Liver (tissue), 9 donors: ENCODE data around the gene SEMA3G. TPM values are rescaled to one million over a fixed set of nuclear protein-coding genes. Genes with fewer than 3 reads are reported as not detected.

ENCODE experiments used
- DNase-seq: peaks from one replicate; pipeline ENCODE4 v3.0.0-alpha.2; 2017; ENCODE audit warnings: low spot score
- H3K27ac ChIP-seq, 2 donors: one replicate each; pipeline ENCODE4 v1.7.0; 2013; ENCODE audit warnings: inconsistent platforms in 2 of 2, low read length in 2 of 2, control low read depth in 1 of 2, low read depth in 1 of 2, mild to moderate bottlenecking in 1 of 2
- H3K27me3 ChIP-seq, 4 donors: one replicate each; pipeline versions ENCODE4 v1.6.1 to v1.7.0; 2013; ENCODE audit warnings: low read length in 3 of 4, inconsistent platforms in 1 of 4, mild to moderate bottlenecking in 1 of 4, moderate library complexity in 1 of 4; ENCODE audit not compliant: control insufficient read depth in 4 of 4, insufficient read depth in 4 of 4
- H3K36me3 ChIP-seq, 4 donors: one replicate each; pipeline versions ENCODE4 v1.6.1 to v1.7.0; 2013; ENCODE audit warnings: low read length in 3 of 4, mild to moderate bottlenecking in 3 of 4, low read depth in 1 of 4, moderate library complexity in 1 of 4; ENCODE audit not compliant: control insufficient read depth in 4 of 4, insufficient read depth in 3 of 4
- H3K4me1 ChIP-seq, 4 donors: one replicate each; pipeline versions ENCODE4 v1.6.1 to v1.7.0; 2013; ENCODE audit warnings: low read length in 3 of 4, mild to moderate bottlenecking in 3 of 4, moderate library complexity in 1 of 4; ENCODE audit not compliant: control insufficient read depth in 4 of 4, insufficient read depth in 4 of 4
- H3K4me3 ChIP-seq, 3 donors: one replicate each; pipeline versions ENCODE4 v1.6.1 to v1.7.0; 2013; ENCODE audit warnings: low read length in 3 of 3, control low read depth in 1 of 3, low read depth in 1 of 3, mild to moderate bottlenecking in 1 of 3
- H3K9ac ChIP-seq, 2 donors: one replicate each; pipeline ENCODE4 v1.7.0; 2013; ENCODE audit warnings: low read length in 2 of 2, mild to moderate bottlenecking in 2 of 2, moderate library complexity in 2 of 2, control low read depth in 1 of 2, low read depth in 1 of 2
- H3K9me3 ChIP-seq, 4 donors: one replicate each; pipeline versions ENCODE4 v1.6.1 to v1.7.0; 2013; ENCODE audit warnings: low read length in 3 of 4; ENCODE audit not compliant: control insufficient read depth in 4 of 4
- ATF3 ChIP-seq: IDR thresholded peaks from 2 replicates; pipeline ENCODE4 v1.6.1; 2016; ENCODE audit warnings: antibody characterized with exemption
- CTCF ChIP-seq: fragments of 150-350 bp; IDR thresholded peaks from 2 replicates; pipeline ENCODE4 v1.5.1; 2017; ENCODE audit warnings: improper control_type of control experiment, low read depth, low read length; ENCODE audit not compliant: missing input control
- EGR1 ChIP-seq, 2 donors: IDR thresholded peaks; 2 replicates each; pipeline ENCODE4 v1.6.1; 2016 to 2018; ENCODE audit warnings: antibody characterized with exemption in 2 of 2, low read depth in 2 of 2
- FOXA1 ChIP-seq: IDR thresholded peaks from 2 replicates; pipeline ENCODE4 v1.6.1; 2016; ENCODE audit warnings: antibody characterized with exemption
- FOXA2 ChIP-seq: IDR thresholded peaks from 2 replicates; pipeline ENCODE4 v1.6.1; 2016; ENCODE audit warnings: antibody characterized with exemption
- GABPA ChIP-seq, 2 donors: IDR thresholded peaks in 1 of 2; conservative IDR thresholded peaks in 1 of 2; 2 replicates each; pipeline ENCODE4 v1.6.1; 2016; ENCODE audit warnings: antibody characterized with exemption in 2 of 2, mild to moderate bottlenecking in 1 of 2, moderate library complexity in 1 of 2
- HNF4A ChIP-seq, 2 donors: conservative IDR thresholded peaks; 2 replicates each; pipeline ENCODE4 v1.6.1; 2016; ENCODE audit warnings: antibody characterized with exemption in 2 of 2, mild to moderate bottlenecking in 2 of 2
- HNF4G ChIP-seq: IDR thresholded peaks from 2 replicates; pipeline ENCODE4 v1.6.1; 2016; ENCODE audit warnings: antibody characterized with exemption
- MAX ChIP-seq: IDR thresholded peaks from 2 replicates; pipeline ENCODE4 v1.6.1; 2016; ENCODE audit warnings: antibody characterized with exemption
- NR2F2 ChIP-seq: IDR thresholded peaks from 2 replicates; pipeline ENCODE4 v1.6.1; 2016; ENCODE audit warnings: antibody characterized with exemption
- RAD21 ChIP-seq, 2 donors: IDR thresholded peaks; 2 replicates each; pipeline ENCODE4 v1.6.1; 2016; ENCODE audit warnings: antibody characterized with exemption in 2 of 2, mild to moderate bottlenecking in 2 of 2
- REST ChIP-seq: IDR thresholded peaks from 2 replicates; pipeline ENCODE4 v1.6.1; 2016; ENCODE audit warnings: antibody characterized with exemption, mild to moderate bottlenecking
- RXRA ChIP-seq, 2 donors: IDR thresholded peaks; 2 replicates each; pipeline ENCODE4 v1.6.1; 2017 to 2018; ENCODE audit warnings: antibody characterized with exemption in 2 of 2, mild to moderate bottlenecking in 1 of 2
- TAF1 ChIP-seq: conservative IDR thresholded peaks from 2 replicates; pipeline ENCODE4 v1.6.1; 2016; ENCODE audit warnings: antibody characterized with exemption, mild to moderate bottlenecking
- YY1 ChIP-seq: IDR thresholded peaks from 2 replicates; pipeline ENCODE4 v1.6.1; 2016; ENCODE audit warnings: antibody characterized with exemption, mild to moderate bottlenecking
- ZBTB33 ChIP-seq: IDR thresholded peaks from 2 replicates; pipeline ENCODE4 v1.6.1; 2016; ENCODE audit warnings: antibody characterized with exemption
- WGBS: extraction: QIAGEN DNeasy Blood & Tissue Kit; methylation state at CpG from one replicate; pipeline ENCODE4 v1.1.7; 2013; 5-methylcytosine and 5-hydroxymethylcytosine counted together
- polyA plus RNA-seq, 2 donors: library from polyadenylated mRNA; stranded (reverse) in 1 of 2; unstranded in 1 of 2; fragments of 200-250 nt in 1 of 2; fragments of >200 nt in 1 of 2; fragmentation: Nextera tagmentation in 1 of 2; extraction: Ambion mirVana in 1 of 2; gene quantifications; one replicate each; pipeline versions ENCODE4 v1.2.1 to v1.2.3, GENCODE V29; 2013 to 2015
- total RNA-seq, 2 donors: library from RNA; depleted of rRNA; stranded (reverse); fragments of >200 nt; gene quantifications; one replicate each; pipeline ENCODE4 v1.2.3, GENCODE V29; 2014
- donor health status: healthy.
- donor health status: healthy.
- donor health status: healthy.
- donor health status: healthy.
- donor health status: healthy.

The SEMA3G gene
- total and polyA plus RNA-seq, 4 donors, result 0.47 to 1.2 (median 0.74) TPM

- no peak overlapping the region for H3K9ac ChIP-seq
- DNase-seq, result no peak
- no peak overlapping the region for H3K27ac ChIP-seq
- H3K36me3 ChIP-seq, result no peaks in the 10 kb centered on the region
- H3K27me3 ChIP-seq, result no peaks in the 10 kb centered on the region
- H3K4me3 ChIP-seq, result no peak overlapping the region
- H3K9me3 ChIP-seq, result no peaks in the 10 kb centered on the region
- no peak for TF ChIP-seq NR2F2
- no peak for TF ChIP-seq EGR1 (IDR thresholded peaks at IDR 0.05; ENCODE audit: low read depth in 2 of 2)
- TF ChIP-seq FOXA2, result no peak
- TF ChIP-seq TAF1, result no peak
- no peak for TF ChIP-seq RAD21 (IDR thresholded peaks at IDR 0.05)
- TF ChIP-seq YY1, result no peak
- TF ChIP-seq CTCF, result no peak
- no peak for TF ChIP-seq ATF3
- TF ChIP-seq GABPA (IDR thresholded peaks at IDR 0.05 in 1 of 2, conservative IDR thresholded peaks at IDR 0.05 in 1 of 2), result no peak
- TF ChIP-seq HNF4A (conservative IDR thresholded peaks at IDR 0.05), result no peak
- TF ChIP-seq REST, result no peak
- no peak for TF ChIP-seq RXRA (IDR thresholded peaks at IDR 0.05)
- no peak for TF ChIP-seq HNF4G
- TF ChIP-seq ZBTB33, result no peak
- TF ChIP-seq FOXA1, result no peak
- no peak for TF ChIP-seq MAX
- H3K4me1 ChIP-seq, result peaks cover 0 to 3% (median under 1%) of the 10 kb centered on the region in 4 donors
- WGBS, result 94% methylated on average over 12 of the region's 12 CpGs
Observed at GRCh38 chr3:52440249-52440551, 4.7 kb downstream of the SEMA3G start.
